Measurements from ENCODE around the gene MAP3K2. TPM values are rescaled to one million over a fixed set of nuclear protein-coding genes. Genes with fewer than 3 reads are reported as not detected.

The MAP3K2 gene
- polyA plus RNA-seq, 3 donors, result 16.0 to 86.4 (median 66.3) TPM

GRCh38 chr2:127400533-127400896 lies 12.7 kb upstream of the MAP3K2 start:
- Histone ChIP-seq H3K9me3 (replicated peaks in 1 of 2; ENCODE audit: control insufficient read depth in 1 of 2, insufficient read depth in 1 of 2, low read length in 2 of 2) (no peaks in the 10 kb centered on the region), H3K27me3 (ENCODE audit: control insufficient read depth in 2 of 2, insufficient read depth in 2 of 2, low read length in 2 of 2) (no peaks in the 10 kb centered on the region), H2AFZ (ENCODE audit: insufficient read depth, low read depth, low read length, poor library complexity, severe bottlenecking) (no peak overlapping the region), H3K9ac (ENCODE audit: insufficient read depth, low read length, poor library complexity, severe bottlenecking) (no peak overlapping the region), H3K4me3 (replicated peaks in 1 of 3; ENCODE audit: low read depth in 2 of 3, low read length in 3 of 3) (no peak overlapping the region), H3K79me2 (ENCODE audit: insufficient read depth, low read length) (no peaks in the 10 kb centered on the region), H3K4me2 (replicated peaks; ENCODE audit: extremely low read depth, low read length, poor library complexity, severe bottlenecking) (no peak overlapping the region), H3K27ac (ENCODE audit: low read depth in 1 of 2, low read length in 2 of 2) (no peak overlapping the region), H4K20me1 (ENCODE audit: insufficient read depth, low read length) (no peaks in the 10 kb centered on the region), H3K4me1 (ENCODE audit: control insufficient read depth in 1 of 2, insufficient read depth in 2 of 2, low read length in 2 of 2) (peaks cover 28 to 34% of the 10 kb centered on the region in 2 donors), H3K36me3 (replicated peaks in 1 of 2; ENCODE audit: control insufficient read depth in 1 of 2, insufficient read depth in 2 of 2, low read length in 2 of 2) (no peaks in the 10 kb centered on the region)
- Mint-ChIP-seq H3K9me3 (no peaks in the 10 kb centered on the region), H3K27me3 (ENCODE audit: low read depth in 3 of 3) (peaks cover 0 to 3% (median 0%) of the 10 kb centered on the region in 3 donors), H3K4me1 (peaks cover 40% of the 10 kb centered on the region), H3K27ac (no peak overlapping the region), H3K4me3 (no peak overlapping the region), H3K36me3 (no peaks in the 10 kb centered on the region)
- intact Hi-C loops (cut with micrococcal nuclease), result no loop called here
- WGBS (ENCODE audit: insufficient coverage), result 97% methylated on average over 8 of the region's 9 CpGs
- DNase-seq, result no peak
- TF ChIP-seq, protein P1, sequence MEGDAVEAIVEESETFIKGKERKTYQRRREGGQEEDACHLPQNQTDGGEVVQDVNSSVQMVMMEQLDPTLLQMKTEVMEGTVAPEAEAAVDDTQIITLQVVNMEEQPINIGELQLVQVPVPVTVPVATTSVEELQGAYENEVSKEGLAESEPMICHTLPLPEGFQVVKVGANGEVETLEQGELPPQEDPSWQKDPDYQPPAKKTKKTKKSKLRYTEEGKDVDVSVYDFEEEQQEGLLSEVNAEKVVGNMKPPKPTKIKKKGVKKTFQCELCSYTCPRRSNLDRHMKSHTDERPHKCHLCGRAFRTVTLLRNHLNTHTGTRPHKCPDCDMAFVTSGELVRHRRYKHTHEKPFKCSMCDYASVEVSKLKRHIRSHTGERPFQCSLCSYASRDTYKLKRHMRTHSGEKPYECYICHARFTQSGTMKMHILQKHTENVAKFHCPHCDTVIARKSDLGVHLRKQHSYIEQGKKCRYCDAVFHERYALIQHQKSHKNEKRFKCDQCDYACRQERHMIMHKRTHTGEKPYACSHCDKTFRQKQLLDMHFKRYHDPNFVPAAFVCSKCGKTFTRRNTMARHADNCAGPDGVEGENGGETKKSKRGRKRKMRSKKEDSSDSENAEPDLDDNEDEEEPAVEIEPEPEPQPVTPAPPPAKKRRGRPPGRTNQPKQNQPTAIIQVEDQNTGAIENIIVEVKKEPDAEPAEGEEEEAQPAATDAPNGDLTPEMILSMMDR (IDR thresholded peaks at IDR 0.05), result no peak

- H3K36me3 ChIP-seq (replicated peaks in 1 of 2; ENCODE audit: control insufficient read depth in 1 of 2, insufficient read depth in 2 of 2, low read length in 2 of 2), result no peaks in the 10 kb centered on the region
- H3K36me3 Mint-ChIP-seq, result peaks cover 0 to 2% of the 10 kb centered on the region in 2 donors
- H3K79me2 ChIP-seq (ENCODE audit: insufficient read depth, low read length), result no peaks in the 10 kb centered on the region
- no peaks in the 10 kb centered on the region for H3K9me3 ChIP-seq (replicated peaks in 1 of 2; ENCODE audit: control insufficient read depth in 1 of 2, insufficient read depth in 1 of 2, low read length in 2 of 2)
- H3K4me3 Mint-ChIP-seq, result peak overlapping the region in 1 of 2 donors; percentile 73
- H4K20me1 ChIP-seq (ENCODE audit: insufficient read depth, low read length), result no peaks in the 10 kb centered on the region
- TF ChIP-seq, protein P1 (IDR thresholded peaks at IDR 0.05), result no peak
- no peak overlapping the region for H3K4me2 ChIP-seq (replicated peaks; ENCODE audit: extremely low read depth, low read length, poor library complexity, severe bottlenecking)
- H3K4me1 ChIP-seq (ENCODE audit: control insufficient read depth in 1 of 2, insufficient read depth in 2 of 2, low read length in 2 of 2), result peaks cover 10 to 14% of the 10 kb centered on the region in 2 donors
- H3K27ac ChIP-seq (ENCODE audit: low read depth in 1 of 2, low read length in 2 of 2), result peak overlapping the region; percentile 29 to 47
- peaks cover 18% of the 10 kb centered on the region for H3K4me1 Mint-ChIP-seq
- no peaks in the 10 kb centered on the region for H3K27me3 ChIP-seq (ENCODE audit: control insufficient read depth in 2 of 2, insufficient read depth in 2 of 2, low read length in 2 of 2)
- H2AFZ ChIP-seq (ENCODE audit: insufficient read depth, low read depth, low read length, poor library complexity, severe bottlenecking), result peak overlapping the region; percentile 41
- intact Hi-C loops (cut with micrococcal nuclease), result no loop called here
- peak; percentile 87 to 97 (median 90) for DNase-seq
- H3K4me3 ChIP-seq (replicated peaks in 1 of 3; ENCODE audit: low read depth in 2 of 3, low read length in 3 of 3), result no peak overlapping the region
- H3K9ac ChIP-seq (ENCODE audit: insufficient read depth, low read length, poor library complexity, severe bottlenecking), result no peak overlapping the region
- WGBS (ENCODE audit: insufficient coverage), result 19% methylated on average over 3 of the region's 4 CpGs
- peaks cover 0 to 3% (median 0%) of the 10 kb centered on the region in 7 donors for H3K9me3 Mint-ChIP-seq
- H3K27me3 Mint-ChIP-seq (ENCODE audit: low read depth in 3 of 3), result peaks cover 0 to 1% (median 0%) of the 10 kb centered on the region in 3 donors
- H3K27ac Mint-ChIP-seq, result peak overlapping the region; percentile 75 to 97 (median 91)
These were observed 10.4 kb upstream of the MAP3K2 start for GRCh38 chr2:127398239-127398590.

All from CD14-positive monocyte (primary cell).